Measurements from ENCODE around the gene BCKDHB. TPM values are rescaled to one million over a fixed set of nuclear protein-coding genes. Genes with fewer than 3 reads are reported as not detected.

Gene BCKDHB
- total RNA-seq, 6 experiments from 2014 or later = 16.7 to 20.2 (median 18.7) TPM

DNA sequence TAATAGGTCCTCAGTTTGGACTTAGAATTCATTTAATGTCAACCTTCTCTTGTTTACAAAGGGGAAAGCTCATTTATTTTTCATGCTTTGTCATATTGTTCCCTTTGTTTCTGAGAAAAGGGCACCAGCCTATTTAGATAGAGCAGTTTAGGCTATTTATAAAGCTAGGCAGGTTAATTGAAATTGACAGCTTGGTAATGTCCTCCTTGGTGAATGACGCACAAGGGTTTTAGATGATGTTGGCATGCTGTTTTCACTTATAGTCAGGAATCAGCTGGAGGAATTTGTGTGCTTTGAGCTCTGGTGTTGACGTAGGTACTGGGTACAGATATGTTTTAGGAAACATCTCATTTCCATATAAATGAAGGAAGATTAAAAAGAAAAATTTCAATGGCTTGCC lies 45.2 kb downstream of the BCKDHB start:
- H3K9me3 Mint-ChIP-seq = no peaks in the 10 kb centered on the region
- peaks cover 5% of the 10 kb centered on the region; the same call in 1 of the 2 replicates for H3K36me3 Mint-ChIP-seq (ENCODE audit: low read depth)
- TF ChIP-seq, protein P1, sequence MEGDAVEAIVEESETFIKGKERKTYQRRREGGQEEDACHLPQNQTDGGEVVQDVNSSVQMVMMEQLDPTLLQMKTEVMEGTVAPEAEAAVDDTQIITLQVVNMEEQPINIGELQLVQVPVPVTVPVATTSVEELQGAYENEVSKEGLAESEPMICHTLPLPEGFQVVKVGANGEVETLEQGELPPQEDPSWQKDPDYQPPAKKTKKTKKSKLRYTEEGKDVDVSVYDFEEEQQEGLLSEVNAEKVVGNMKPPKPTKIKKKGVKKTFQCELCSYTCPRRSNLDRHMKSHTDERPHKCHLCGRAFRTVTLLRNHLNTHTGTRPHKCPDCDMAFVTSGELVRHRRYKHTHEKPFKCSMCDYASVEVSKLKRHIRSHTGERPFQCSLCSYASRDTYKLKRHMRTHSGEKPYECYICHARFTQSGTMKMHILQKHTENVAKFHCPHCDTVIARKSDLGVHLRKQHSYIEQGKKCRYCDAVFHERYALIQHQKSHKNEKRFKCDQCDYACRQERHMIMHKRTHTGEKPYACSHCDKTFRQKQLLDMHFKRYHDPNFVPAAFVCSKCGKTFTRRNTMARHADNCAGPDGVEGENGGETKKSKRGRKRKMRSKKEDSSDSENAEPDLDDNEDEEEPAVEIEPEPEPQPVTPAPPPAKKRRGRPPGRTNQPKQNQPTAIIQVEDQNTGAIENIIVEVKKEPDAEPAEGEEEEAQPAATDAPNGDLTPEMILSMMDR (IDR thresholded peaks at IDR 0.05) = no peak
- no peaks in the 10 kb centered on the region; the same call in 1 of the 2 replicates for H3K27me3 Mint-ChIP-seq (ENCODE audit: insufficient read depth)
- H3K4me3 Mint-ChIP-seq = no peak overlapping the region
- no peak for DNase-seq
- no peak overlapping the region for H3K27ac Mint-ChIP-seq
- H3K4me1 Mint-ChIP-seq (ENCODE audit: low read depth) = no peaks in the 10 kb centered on the region

DNA sequence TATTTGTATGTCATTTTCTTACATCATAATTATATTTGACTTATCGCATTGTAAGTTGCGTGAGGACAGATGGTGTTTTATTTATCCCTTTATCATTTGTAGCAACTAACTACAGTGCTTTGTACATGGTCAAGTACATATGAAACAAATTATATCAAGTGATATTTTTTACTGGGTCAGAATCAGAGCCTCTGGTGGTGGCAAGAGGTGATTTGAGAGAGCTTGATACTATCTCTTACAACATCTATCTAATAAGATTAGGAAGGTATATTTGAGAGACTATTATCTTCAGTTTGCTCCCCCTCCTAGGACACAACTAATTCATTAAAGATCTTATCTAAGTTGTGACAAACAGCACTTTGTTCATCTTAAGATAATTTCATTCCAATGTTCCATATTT lies 47.7 kb downstream of the BCKDHB start:
- H3K27me3 Mint-ChIP-seq (ENCODE audit: insufficient read depth) = no peaks in the 10 kb centered on the region; the same call in 1 of the 2 replicates
- H3K36me3 Mint-ChIP-seq (ENCODE audit: low read depth) = 0 out of 2 replicates have a peak, but pooled peaks cover 5% of the 10 kb centered on the region
- DNase-seq = no peak
- H3K4me3 Mint-ChIP-seq = no peak overlapping the region
- no peaks in the 10 kb centered on the region for H3K9me3 Mint-ChIP-seq
- TF ChIP-seq, protein P1 (IDR thresholded peaks at IDR 0.05) = no peak
- no peaks in the 10 kb centered on the region for H3K4me1 Mint-ChIP-seq (ENCODE audit: low read depth)
- H3K27ac Mint-ChIP-seq = no peak overlapping the region

DNA sequence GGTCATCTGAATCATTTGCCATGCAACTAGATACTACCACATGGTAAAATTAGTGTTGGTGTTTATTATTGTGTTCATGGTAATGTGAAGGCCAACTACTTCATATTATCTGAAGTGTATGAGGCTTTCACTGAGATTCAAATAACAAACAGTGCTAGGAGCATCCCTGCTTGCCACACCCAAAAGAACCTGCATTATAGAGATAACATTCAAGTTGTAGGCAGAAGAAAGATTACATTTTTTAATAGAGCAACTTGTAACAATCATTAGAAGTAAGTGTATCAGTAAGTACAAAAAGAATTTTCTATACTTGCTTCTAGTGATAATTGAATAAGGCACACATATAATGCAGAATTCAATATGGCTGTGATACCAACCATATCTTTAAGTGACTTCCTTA lies 49.8 kb downstream of the BCKDHB start:
- Mint-ChIP-seq H3K36me3 (ENCODE audit: low read depth) (0 out of 2 replicates have a peak, but pooled peaks cover 5% of the 10 kb centered on the region), H3K4me3 (no peak overlapping the region), H3K27me3 (ENCODE audit: insufficient read depth) (no peaks in the 10 kb centered on the region; the same call in 1 of the 2 replicates), H3K27ac (no peak overlapping the region), H3K4me1 (ENCODE audit: low read depth) (no peaks in the 10 kb centered on the region), H3K9me3 (no peaks in the 10 kb centered on the region)
- TF ChIP-seq, protein P1 (IDR thresholded peaks at IDR 0.05) = no peak
- no peak for DNase-seq

DNA sequence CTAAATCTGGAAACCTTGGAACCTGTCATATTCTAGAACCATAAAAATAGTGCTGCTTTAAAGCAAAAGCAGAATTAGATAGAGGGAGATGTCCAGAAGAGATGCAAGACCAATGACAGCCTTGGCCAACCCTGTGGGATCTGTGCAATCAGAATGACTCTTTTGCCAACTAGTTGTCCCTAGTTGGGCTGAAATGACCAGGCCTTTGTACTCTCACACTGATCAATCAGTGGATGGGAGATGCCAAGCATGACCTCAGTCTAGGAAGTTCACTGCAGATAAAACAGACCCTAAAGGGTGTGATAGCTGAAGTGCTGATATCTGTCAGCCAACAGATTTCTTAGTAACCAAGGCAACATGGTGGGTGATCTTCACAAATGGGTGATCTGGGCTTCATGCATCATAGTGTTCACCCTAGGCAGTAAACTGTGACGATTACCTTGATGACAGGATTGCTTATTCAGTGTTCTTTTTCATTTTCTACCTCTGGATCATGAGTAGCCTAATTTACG lies 52.1 kb downstream of the BCKDHB start:
- no peak overlapping the region for H3K27ac Mint-ChIP-seq
- TF ChIP-seq, protein P1 (IDR thresholded peaks at IDR 0.05) = no peak
- H3K36me3 Mint-ChIP-seq (ENCODE audit: low read depth) = 0 out of 2 replicates have a peak, but pooled peaks cover 5% of the 10 kb centered on the region
- DNase-seq = no peak
- no peaks in the 10 kb centered on the region for H3K4me1 Mint-ChIP-seq (ENCODE audit: low read depth)
- no peaks in the 10 kb centered on the region for H3K9me3 Mint-ChIP-seq
- no peaks in the 10 kb centered on the region for H3K27me3 Mint-ChIP-seq (ENCODE audit: insufficient read depth)
- H3K4me3 Mint-ChIP-seq = no peak overlapping the region

DNA sequence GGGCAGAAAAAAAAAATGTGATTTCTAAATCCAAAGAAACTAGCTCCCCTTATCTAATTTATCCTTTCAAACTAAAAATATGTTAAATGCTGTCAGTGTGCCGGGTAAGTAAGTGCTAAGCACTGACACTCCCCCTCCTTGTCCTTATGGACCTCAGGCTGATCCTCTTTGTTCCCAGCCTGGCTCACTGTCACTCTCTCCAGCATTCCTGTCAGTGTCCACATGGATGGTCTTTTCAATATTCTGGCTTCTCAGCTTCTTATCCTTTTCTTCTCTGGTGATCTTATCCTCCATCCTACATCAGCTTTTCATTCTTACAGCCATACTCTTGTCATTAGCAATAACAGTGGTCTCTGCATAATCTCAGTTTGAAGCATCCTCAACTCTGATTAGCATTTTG lies 55.0 kb downstream of the BCKDHB start:
- Mint-ChIP-seq H3K27me3 (ENCODE audit: insufficient read depth) (no peaks in the 10 kb centered on the region), H3K4me1 (ENCODE audit: low read depth) (no peaks in the 10 kb centered on the region; the same call in 1 of the 2 replicates), H3K9me3 (no peaks in the 10 kb centered on the region), H3K4me3 (no peak overlapping the region), H3K36me3 (ENCODE audit: low read depth) (no peaks in the 10 kb centered on the region), H3K27ac (no peak overlapping the region)
- no peak for DNase-seq
- TF ChIP-seq, protein P1 (IDR thresholded peaks at IDR 0.05) = no peak

Data from HFFc6 (cell line).